ENCODE results near the gene CTSA.

GRCh38 chr20:45874576-45874975, 16.6 kb upstream of the CTSA start:
- no peak for TF ChIP-seq POLR2A (IDR thresholded peaks at IDR 0.05; ENCODE audit: low read depth, low read length)
- no peak for TF ChIP-seq POLR2AphosphoS5 (IDR thresholded peaks at IDR 0.05; ENCODE audit: low read depth, low read length)
- no peak for TF ChIP-seq TAF1 (IDR thresholded peaks at IDR 0.05; ENCODE audit: borderline replicate concordance, low read depth, low read length)

Data from GM12892 (cell line).